GM23248 (cell line): ENCODE results near the gene LDLRAD3. TPM values are rescaled to one million over a fixed set of nuclear protein-coding genes. Genes with fewer than 3 reads are reported as not detected.

Source experiments
- DNase-seq: peaks from one replicate; pipeline ENCODE4 v3.0.0-alpha.2; 2015
- H2AFZ ChIP-seq: fragments of 200-600 bp; sonication (generic); 2 replicates; pipeline ENCODE4 v1.6.1; 2016; ENCODE audit warnings: antibody characterized with exemption
- H3F3A ChIP-seq: fragments of 200-600 bp; sonication (generic); 2 replicates; pipeline ENCODE4 v1.6.1; 2016; ENCODE audit warnings: mild to moderate bottlenecking, antibody characterized with exemption, mixed run types; ENCODE audit not compliant: insufficient read depth
- H3K27ac ChIP-seq: fragments of 200-600 bp; sonication (generic); 2 replicates; pipeline ENCODE4 v1.5.1; 2016; ENCODE audit warnings: mild to moderate bottlenecking
- H3K27me3 ChIP-seq: fragments of 200-600 bp; sonication (generic); replicated peaks from 2 replicates; pipeline ENCODE4 v1.6.1; 2016; ENCODE audit warnings: mild to moderate bottlenecking; ENCODE audit not compliant: insufficient read depth
- H3K36me3 ChIP-seq: fragments of 200-600 bp; sonication (generic); 2 replicates; pipeline ENCODE4 v1.6.1; 2016; ENCODE audit warnings: low read depth, mild to moderate bottlenecking
- H3K4me1 ChIP-seq: fragments of 200-600 bp; sonication (generic); 2 replicates; pipeline ENCODE4 v1.6.1; 2016; ENCODE audit warnings: mild to moderate bottlenecking; ENCODE audit not compliant: insufficient read depth
- H3K4me2 ChIP-seq: fragments of 200-600 bp; sonication (generic); one replicate; pipeline ENCODE4 v1.6.1; 2016; ENCODE audit warnings: mild to moderate bottlenecking; ENCODE audit not compliant: unreplicated experiment
- H3K4me3 ChIP-seq: fragments of 200-600 bp; sonication (generic); 2 replicates; pipeline ENCODE4 v1.5.1; 2016; ENCODE audit warnings: mild to moderate bottlenecking
- H3K79me2 ChIP-seq: fragments of 200-600 bp; sonication (generic); 2 replicates; pipeline ENCODE4 v1.6.1; 2016; ENCODE audit warnings: mild to moderate bottlenecking; ENCODE audit not compliant: insufficient read depth
- H3K9ac ChIP-seq: fragments of 200-600 bp; sonication (generic); 2 replicates; pipeline ENCODE4 v1.6.1; 2016; ENCODE audit warnings: mild to moderate bottlenecking
- H3K9me2 ChIP-seq: fragments of 200-600 bp; sonication (generic); 2 replicates; pipeline ENCODE4 v1.6.1; 2016; ENCODE audit warnings: mixed run types, mild to moderate bottlenecking, moderate library complexity; ENCODE audit not compliant: insufficient read depth
- H3K9me3 ChIP-seq: fragments of 200-600 bp; sonication (generic); one replicate; pipeline ENCODE4 v1.6.1; 2017; ENCODE audit warnings: low read depth
- H4K20me1 ChIP-seq: fragments of 200-600 bp; sonication (generic); 2 replicates; pipeline ENCODE4 v1.6.0; 2016; ENCODE audit not compliant: insufficient read depth
- EZH2 ChIP-seq: fragments of 200-600 bp; sonication (generic); IDR thresholded peaks from 2 replicates; pipeline ENCODE4 v1.6.1; 2018; ENCODE audit warnings: antibody characterized with exemption, mild to moderate bottlenecking; ENCODE audit not compliant: insufficient read depth, poor library complexity, severe bottlenecking
- EZH2phosphoT487 ChIP-seq: fragments of 200-600 bp; sonication (generic); IDR thresholded peaks from 2 replicates; pipeline ENCODE4 v1.6.1; 2018; ENCODE audit warnings: antibody characterized with exemption, moderate library complexity, mild to moderate bottlenecking, low read depth; ENCODE audit not compliant: insufficient read depth
- WGBS, 2 experiments: methylation state at CpG; one replicate each; pipeline ENCODE4 v1.1.6; 2015 to 2017; ENCODE audit warnings: low lambda C conversion rate in 2 of 2, low coverage in 1 of 2; ENCODE audit errors: missing lambda C conversion rate in 2 of 2; 5-methylcytosine and 5-hydroxymethylcytosine counted together
- in situ Hi-C: fragments of 300-500 bp; cut with MboI; formaldehyde crosslinking; loops from 2 replicates; pipeline ENCODE4 v1.15.0; 2020
- polyA plus RNA-seq: library from polyadenylated mRNA; unstranded; fragments of >200 nt; fragmentation: Nextera tagmentation; extraction: Ambion mirVana; gene quantifications from 2 replicates; pipeline ENCODE4 v1.2.1, GENCODE V29; 2016
- total RNA-seq: library from RNA; depleted of rRNA; stranded (reverse); fragments of >200 nt; shearing (Covaris generic); gene quantifications from 2 replicates; pipeline ENCODE4 v1.2.3, GENCODE V29; 2014

LDLRAD3 gene
- total and polyA plus RNA-seq, 2 experiments from 2014 or later = 6.2 to 6.6 TPM

DNA sequence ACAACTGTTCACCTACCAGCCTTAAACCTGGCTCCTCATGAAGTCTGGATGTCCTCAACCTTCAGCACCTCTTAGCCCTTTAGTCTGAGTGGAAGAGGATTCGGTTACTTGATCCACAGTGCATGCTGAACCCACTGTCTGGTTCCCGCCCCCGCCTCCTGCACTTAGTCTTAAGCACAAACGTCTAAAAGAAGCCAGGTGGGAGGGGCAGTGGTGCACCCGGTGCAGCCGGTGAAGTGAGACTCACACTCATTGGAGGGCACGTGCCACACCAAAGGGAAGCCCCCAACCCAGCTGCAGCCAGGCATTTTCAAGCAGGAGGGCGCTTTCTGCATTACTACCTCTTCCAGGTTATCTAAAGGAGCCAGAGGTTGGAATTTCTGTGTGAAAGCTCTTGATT, 198.6 kb downstream of the LDLRAD3 start:
- Histone ChIP-seq H3K4me1 (no peaks in the 10 kb centered on the region), H4K20me1 (no peaks in the 10 kb centered on the region), H3K4me2 (no peak overlapping the region), H3K27ac (no peak overlapping the region), H3K27me3 (no peaks in the 10 kb centered on the region), H3K9ac (no peak overlapping the region), H3K9me3 (no peaks in the 10 kb centered on the region), H3K4me3 (no peak overlapping the region), H3K79me2 (no peaks in the 10 kb centered on the region), H2AFZ (no peak overlapping the region), H3F3A (no peaks in the 10 kb centered on the region), H3K36me3 (no peaks in the 10 kb centered on the region), H3K9me2 (no peaks in the 10 kb centered on the region)
- in situ Hi-C loops = loop anchor here (25.0 kb wide), 1 partner anchor 530 kb away; the partner anchor contains the start of gene FJX1
- TF ChIP-seq EZH2phosphoT487 = no peak
- no peak for TF ChIP-seq EZH2
- no peak for DNase-seq
- 55 to 60% methylated on average over 8 of the region's 8 CpGs for WGBS, 2 experiments

DNA sequence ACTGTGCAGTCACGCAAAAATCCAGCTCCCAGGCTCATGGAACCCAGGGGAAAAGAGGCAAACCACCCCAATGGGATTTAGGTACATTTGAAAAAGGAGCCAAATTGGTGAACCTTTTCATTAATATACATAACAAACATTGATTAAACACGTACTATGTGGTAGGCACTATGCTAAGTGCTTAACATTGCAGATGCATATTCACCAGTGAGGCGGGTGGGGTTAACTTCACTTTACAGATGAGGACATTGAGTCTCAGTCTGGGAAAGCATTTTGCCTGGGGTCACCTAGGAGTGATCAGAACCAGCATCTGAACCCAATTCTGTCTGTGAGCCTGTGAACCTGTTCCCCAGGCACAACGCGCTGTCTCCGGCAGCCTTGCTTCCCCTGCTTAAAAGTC, 199.0 kb downstream of the LDLRAD3 start:
- Histone ChIP-seq H3F3A (no peaks in the 10 kb centered on the region), H3K4me1 (no peaks in the 10 kb centered on the region), H3K4me3 (no peak overlapping the region), H3K27me3 (no peaks in the 10 kb centered on the region), H2AFZ (no peak overlapping the region), H3K27ac (no peak overlapping the region), H3K4me2 (no peak overlapping the region), H3K9me3 (no peaks in the 10 kb centered on the region), H3K9ac (no peak overlapping the region), H3K9me2 (no peaks in the 10 kb centered on the region), H3K79me2 (no peaks in the 10 kb centered on the region), H3K36me3 (no peaks in the 10 kb centered on the region), H4K20me1 (no peaks in the 10 kb centered on the region)
- in situ Hi-C loops = loop anchor here (25.0 kb wide), 1 partner anchor 531 kb away; the partner anchor contains the start of gene FJX1
- TF ChIP-seq EZH2phosphoT487 (no peak), EZH2 (no peak)
- DNase-seq = no peak
- 96 to 99% methylated on average over 6 of the region's 6 CpGs for WGBS, 2 experiments

DNA sequence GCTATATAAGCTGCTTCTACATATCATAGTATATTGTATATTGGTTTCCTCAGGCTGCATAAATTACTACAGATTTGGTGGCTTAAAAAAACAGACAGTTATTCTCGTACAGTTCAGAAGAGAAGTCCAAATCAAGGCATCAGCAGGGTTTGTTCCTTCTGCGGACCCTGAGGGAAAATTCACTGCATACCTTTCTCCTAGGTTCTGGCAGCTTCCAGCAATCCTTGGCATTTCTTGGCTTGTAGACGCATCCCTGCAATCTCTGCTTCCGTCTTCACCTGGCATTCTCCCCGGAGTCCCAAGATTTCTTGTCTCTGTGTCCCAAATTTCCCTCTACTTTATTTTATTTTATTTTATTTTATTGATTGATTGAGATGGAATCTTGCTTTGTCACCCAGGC, 202.6 kb downstream of the LDLRAD3 start:
- no peaks in the 10 kb centered on the region for H3K36me3 ChIP-seq
- DNase-seq = no peak
- in situ Hi-C loops = loop anchor here (25.0 kb wide), 1 partner anchor 534 kb away; the partner anchor contains the start of gene FJX1
- no peak overlapping the region for H3K9ac ChIP-seq
- H3K4me2 ChIP-seq = no peak overlapping the region
- no peaks in the 10 kb centered on the region for H3K27me3 ChIP-seq
- no peaks in the 10 kb centered on the region for H3K9me3 ChIP-seq
- H4K20me1 ChIP-seq = no peaks in the 10 kb centered on the region
- H2AFZ ChIP-seq = no peak overlapping the region
- no peak overlapping the region for H3K27ac ChIP-seq
- 95 to 97% methylated on average over 5 of the region's 5 CpGs for WGBS, 2 experiments
- no peak overlapping the region for H3K4me3 ChIP-seq
- TF ChIP-seq EZH2phosphoT487 (no peak), EZH2 (no peak)
- H3K4me1 ChIP-seq = peaks cover 19% of the 10 kb centered on the region
- no peaks in the 10 kb centered on the region for H3K79me2 ChIP-seq
- H3F3A ChIP-seq = peaks cover 21% of the 10 kb centered on the region
- H3K9me2 ChIP-seq = no peaks in the 10 kb centered on the region

DNA sequence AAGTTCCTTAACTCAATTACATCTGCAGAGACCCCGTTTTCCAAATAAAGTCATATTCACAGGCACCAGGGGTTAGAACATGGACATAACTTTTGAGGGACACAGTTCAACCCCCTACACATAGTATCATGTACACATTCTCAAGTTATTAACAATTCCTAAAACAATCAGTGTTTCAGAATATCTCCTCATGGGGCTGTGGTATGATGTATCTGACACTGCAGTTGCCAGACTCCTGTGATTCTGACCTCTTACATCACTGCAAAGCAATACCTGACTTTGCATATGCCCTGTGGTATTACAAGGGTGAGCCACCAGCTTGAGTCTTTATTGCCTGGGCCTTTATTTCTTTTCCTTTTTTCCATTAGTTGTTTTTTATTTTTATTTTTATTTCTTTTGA, 203.6 kb downstream of the LDLRAD3 start:
- no peak for DNase-seq
- Histone ChIP-seq H3K4me1 (peaks cover 19% of the 10 kb centered on the region), H3K4me2 (no peak overlapping the region), H3F3A (peaks cover 21% of the 10 kb centered on the region), H3K9me2 (no peaks in the 10 kb centered on the region), H2AFZ (no peak overlapping the region), H3K79me2 (no peaks in the 10 kb centered on the region), H3K27me3 (no peaks in the 10 kb centered on the region), H3K9me3 (no peaks in the 10 kb centered on the region), H3K36me3 (no peaks in the 10 kb centered on the region), H4K20me1 (no peaks in the 10 kb centered on the region), H3K9ac (no peak overlapping the region), H3K4me3 (no peak overlapping the region), H3K27ac (no peak overlapping the region)
- TF ChIP-seq EZH2 = no peak
- TF ChIP-seq EZH2phosphoT487 = no peak
- in situ Hi-C loops = loop anchor here (25.0 kb wide), 1 partner anchor 535 kb away; the partner anchor contains the start of gene FJX1
- WGBS, 2 experiments = 43% methylated on average over 1 of the region's 1 CpG
